Stimulated activated CD4-positive, alpha-beta T cell treated with anti-CD3 and anti-CD28 coated beads, Interleukin-1b, Interleukin-23, amount 100 ng/mL, for 4 hours (primary cell): Measurements from ENCODE around the gene OAS1.
"Not testable (repeated sequence)": the region's sequence is repeated elsewhere in the genome, so short reads cannot be mapped to it uniquely, and the experiment has no call there.

Experiments used
- DNase-seq, 2 donors: peaks; one replicate each; pipeline ENCODE4 v3.0.0-alpha.2; 2020; ENCODE audit warnings: low read depth in 2 of 2

The OAS1 gene

GRCh38 chr12:112900298-112901145 lies 6.2 kb upstream of the OAS1 start:
- DNase-seq = peak in 1 of 2 donors; percentile 31

- DNase-seq = no peak
Observed at GRCh38 chr12:112901271-112901670, 5.5 kb upstream of the OAS1 start.

GRCh38 chr12:112904571-112904970 lies 2.2 kb upstream of the OAS1 start:
- no peak for DNase-seq

GRCh38 chr12:112905451-112906089 lies 1.2 kb upstream of the OAS1 start:
- no peak for DNase-seq

GRCh38 chr12:112907415-112908157 lies 824 bp downstream of the OAS1 start:
- no peak for DNase-seq

- no peak for DNase-seq
Observed at GRCh38 chr12:112908548-112908947, 1.8 kb downstream of the OAS1 start.

GRCh38 chr12:112909693-112910092 lies 2.9 kb downstream of the OAS1 start:
- DNase-seq = no peak

GRCh38 chr12:112913038-112913688 lies 6.4 kb downstream of the OAS1 start:
- DNase-seq = no peak

- not testable (repeated sequence) for DNase-seq
Observed at GRCh38 chr12:112913888-112914287, 7.1 kb downstream of the OAS1 start.

- no peak for DNase-seq
Observed at GRCh38 chr12:112916270-112916669, 9.5 kb downstream of the OAS1 start.

GRCh38 chr12:112919121-112919520 lies 12.4 kb downstream of the OAS1 start:
- DNase-seq = no peak

GRCh38 chr12:112924986-112925385 lies 18.2 kb downstream of the OAS1 start:
- DNase-seq = no peak

- DNase-seq = not testable (repeated sequence)
Observed at GRCh38 chr12:112926416-112927033, 19.8 kb downstream of the OAS1 start.

GRCh38 chr12:112927475-112927874 lies 20.7 kb downstream of the OAS1 start:
- no peak for DNase-seq

GRCh38 chr12:112927925-112928324 lies 21.2 kb downstream of the OAS1 start:
- DNase-seq = no peak

- no peak for DNase-seq
Observed at GRCh38 chr12:112928978-112929377, 22.2 kb downstream of the OAS1 start.

- DNase-seq = no peak
Observed at GRCh38 chr12:112929715-112930114, 23.0 kb downstream of the OAS1 start.

GRCh38 chr12:112930350-112930749 lies 23.6 kb downstream of the OAS1 start:
- DNase-seq = no peak

GRCh38 chr12:112932485-112933128 lies 25.8 kb downstream of the OAS1 start:
- DNase-seq = no peak

- DNase-seq = no peak
Observed at GRCh38 chr12:112933129-112933505, 26.4 kb downstream of the OAS1 start.

GRCh38 chr12:112936264-112936663 lies 29.5 kb downstream of the OAS1 start:
- DNase-seq = no peak
